Ishikawa (cell line): ENCODE data around the gene BEND7.

Experiments
- CEBPB ChIP-seq: IDR thresholded peaks from 2 replicates; pipeline ENCODE4 v1.6.1; 2012
- CREB1 ChIP-seq: IDR thresholded peaks from 2 replicates; pipeline ENCODE4 v1.6.1; 2012; ENCODE audit warnings: low read depth
- EGR1 ChIP-seq: IDR thresholded peaks from 2 replicates; pipeline ENCODE4 v1.6.1; 2012
- EP300 ChIP-seq: IDR thresholded peaks from 2 replicates; pipeline ENCODE4 v1.6.1; 2012; ENCODE audit warnings: borderline replicate concordance
- FOXM1 ChIP-seq: IDR thresholded peaks from 2 replicates; pipeline ENCODE4 v1.6.1; 2012; ENCODE audit warnings: low read depth, borderline replicate concordance
- NFIC ChIP-seq: IDR thresholded peaks from 2 replicates; pipeline ENCODE4 v1.6.1; 2012
- RAD21 ChIP-seq: IDR thresholded peaks from 2 replicates; pipeline ENCODE4 v1.6.1; 2012; ENCODE audit warnings: low read depth
- TAF1 ChIP-seq: IDR thresholded peaks from 2 replicates; pipeline ENCODE4 v1.6.1; 2012; ENCODE audit warnings: low read depth, mild to moderate bottlenecking
- TCF12 ChIP-seq: IDR thresholded peaks from 2 replicates; pipeline ENCODE4 v1.6.1; 2012; ENCODE audit warnings: low read depth
- TEAD4 ChIP-seq: IDR thresholded peaks from 2 replicates; pipeline ENCODE4 v1.6.1; 2012
- YY1 ChIP-seq: IDR thresholded peaks from 2 replicates; pipeline ENCODE4 v1.6.1; 2012; ENCODE audit warnings: low read depth
- ZBTB7A ChIP-seq: IDR thresholded peaks from 2 replicates; pipeline ENCODE4 v1.6.1; 2012; ENCODE audit warnings: low read depth
- TF ChIP-seq, protein P1 (sequence below): IDR thresholded peaks from 2 replicates; pipeline ENCODE4 v1.6.1; 2012
- TF ChIP-seq, protein P2 (sequence below): IDR thresholded peaks from 2 replicates; pipeline ENCODE4 v1.6.1; 2012
- TF ChIP-seq, protein P3 (sequence below): IDR thresholded peaks from 2 replicates; pipeline ENCODE4 v1.6.1; 2012; ENCODE audit warnings: low read depth, mild to moderate bottlenecking

The BEND7 gene

DNA sequence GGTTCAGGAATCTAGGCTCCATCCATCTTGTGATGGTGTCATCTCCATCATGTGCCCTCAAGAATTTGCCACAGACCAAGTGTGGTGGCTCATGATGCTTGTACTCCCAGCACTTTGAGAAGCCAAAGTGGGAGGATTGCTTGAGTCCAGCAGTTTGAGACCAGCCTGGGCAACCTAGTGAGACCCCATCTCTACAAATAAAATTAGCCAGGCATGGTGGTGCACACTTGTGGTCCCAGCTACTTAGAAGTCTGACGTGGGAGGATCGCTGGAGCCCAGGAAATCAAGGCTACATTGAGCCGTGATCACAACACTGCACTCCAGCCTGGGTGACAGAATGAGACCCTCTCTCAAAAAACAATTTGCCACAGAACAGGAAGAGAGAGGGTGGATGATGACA, 127.7 kb downstream of the BEND7 start:
- TF ChIP-seq TCF12, result no peak
- no peak for TF ChIP-seq RAD21
- TF ChIP-seq, protein P1, sequence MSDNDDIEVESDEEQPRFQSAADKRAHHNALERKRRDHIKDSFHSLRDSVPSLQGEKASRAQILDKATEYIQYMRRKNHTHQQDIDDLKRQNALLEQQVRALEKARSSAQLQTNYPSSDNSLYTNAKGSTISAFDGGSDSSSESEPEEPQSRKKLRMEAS, result no peak
- TF ChIP-seq, protein P2, sequence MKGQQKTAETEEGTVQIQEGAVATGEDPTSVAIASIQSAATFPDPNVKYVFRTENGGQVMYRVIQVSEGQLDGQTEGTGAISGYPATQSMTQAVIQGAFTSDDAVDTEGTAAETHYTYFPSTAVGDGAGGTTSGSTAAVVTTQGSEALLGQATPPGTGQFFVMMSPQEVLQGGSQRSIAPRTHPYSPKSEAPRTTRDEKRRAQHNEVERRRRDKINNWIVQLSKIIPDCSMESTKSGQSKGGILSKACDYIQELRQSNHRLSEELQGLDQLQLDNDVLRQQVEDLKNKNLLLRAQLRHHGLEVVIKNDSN, result no peak
- no peak for TF ChIP-seq TEAD4
- no peak for TF ChIP-seq EP300
- TF ChIP-seq, protein P3, sequence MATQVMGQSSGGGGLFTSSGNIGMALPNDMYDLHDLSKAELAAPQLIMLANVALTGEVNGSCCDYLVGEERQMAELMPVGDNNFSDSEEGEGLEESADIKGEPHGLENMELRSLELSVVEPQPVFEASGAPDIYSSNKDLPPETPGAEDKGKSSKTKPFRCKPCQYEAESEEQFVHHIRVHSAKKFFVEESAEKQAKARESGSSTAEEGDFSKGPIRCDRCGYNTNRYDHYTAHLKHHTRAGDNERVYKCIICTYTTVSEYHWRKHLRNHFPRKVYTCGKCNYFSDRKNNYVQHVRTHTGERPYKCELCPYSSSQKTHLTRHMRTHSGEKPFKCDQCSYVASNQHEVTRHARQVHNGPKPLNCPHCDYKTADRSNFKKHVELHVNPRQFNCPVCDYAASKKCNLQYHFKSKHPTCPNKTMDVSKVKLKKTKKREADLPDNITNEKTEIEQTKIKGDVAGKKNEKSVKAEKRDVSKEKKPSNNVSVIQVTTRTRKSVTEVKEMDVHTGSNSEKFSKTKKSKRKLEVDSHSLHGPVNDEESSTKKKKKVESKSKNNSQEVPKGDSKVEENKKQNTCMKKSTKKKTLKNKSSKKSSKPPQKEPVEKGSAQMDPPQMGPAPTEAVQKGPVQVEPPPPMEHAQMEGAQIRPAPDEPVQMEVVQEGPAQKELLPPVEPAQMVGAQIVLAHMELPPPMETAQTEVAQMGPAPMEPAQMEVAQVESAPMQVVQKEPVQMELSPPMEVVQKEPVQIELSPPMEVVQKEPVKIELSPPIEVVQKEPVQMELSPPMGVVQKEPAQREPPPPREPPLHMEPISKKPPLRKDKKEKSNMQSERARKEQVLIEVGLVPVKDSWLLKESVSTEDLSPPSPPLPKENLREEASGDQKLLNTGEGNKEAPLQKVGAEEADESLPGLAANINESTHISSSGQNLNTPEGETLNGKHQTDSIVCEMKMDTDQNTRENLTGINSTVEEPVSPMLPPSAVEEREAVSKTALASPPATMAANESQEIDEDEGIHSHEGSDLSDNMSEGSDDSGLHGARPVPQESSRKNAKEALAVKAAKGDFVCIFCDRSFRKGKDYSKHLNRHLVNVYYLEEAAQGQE, result no peak
- TF ChIP-seq CEBPB, result no peak
- no peak for TF ChIP-seq NFIC
- TF ChIP-seq ZBTB7A, result no peak
- no peak for TF ChIP-seq FOXM1
- TF ChIP-seq EGR1, result no peak
- TF ChIP-seq YY1, result no peak

DNA sequence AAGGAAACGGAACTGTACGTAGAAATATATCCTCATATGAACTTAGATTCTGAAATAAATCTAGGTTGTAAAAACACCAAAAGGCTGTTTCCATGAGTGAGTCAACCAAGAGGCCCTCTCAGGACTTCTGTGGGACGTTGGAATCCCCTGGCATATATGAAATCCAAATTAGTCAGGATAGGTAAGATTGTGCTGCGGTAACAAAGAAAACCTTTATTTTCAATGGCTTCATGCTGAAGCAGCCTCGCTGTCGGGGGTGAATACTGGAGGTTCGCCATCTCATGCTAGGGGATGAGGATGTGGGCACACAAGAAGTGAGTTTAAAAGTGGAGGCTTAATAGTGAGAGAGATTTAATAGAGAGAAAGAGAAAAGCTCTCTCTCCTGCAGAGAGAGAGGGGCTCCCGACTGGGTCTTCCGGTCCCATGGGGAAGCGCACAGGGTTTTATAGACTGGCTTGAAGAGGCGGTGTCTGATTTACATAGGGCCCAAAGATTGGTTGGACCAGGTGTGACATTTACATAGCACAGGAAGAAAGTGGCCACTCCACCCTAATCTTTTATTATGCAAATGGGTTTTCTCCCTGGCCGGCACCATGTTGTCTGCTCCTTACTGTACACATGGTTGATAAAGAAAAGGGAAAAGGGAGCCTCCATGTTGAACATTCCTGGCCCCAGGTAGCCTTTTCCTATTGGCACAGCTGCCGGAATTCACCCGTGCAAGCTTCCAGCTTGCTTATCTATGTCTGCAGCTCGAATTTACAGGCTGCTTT, 128.4 kb downstream of the BEND7 start:
- TF ChIP-seq ZBTB7A (no peak), RAD21 (no peak), TCF12 (no peak), EP300 (no peak), CREB1 (no peak), TAF1 (no peak), TEAD4 (no peak), FOXM1 (no peak), EGR1 (no peak), CEBPB (no peak), NFIC (no peak), YY1 (no peak)
- TF ChIP-seq, protein P1, result no peak
- TF ChIP-seq, protein P3, result no peak
- TF ChIP-seq, protein P2, result no peak

DNA sequence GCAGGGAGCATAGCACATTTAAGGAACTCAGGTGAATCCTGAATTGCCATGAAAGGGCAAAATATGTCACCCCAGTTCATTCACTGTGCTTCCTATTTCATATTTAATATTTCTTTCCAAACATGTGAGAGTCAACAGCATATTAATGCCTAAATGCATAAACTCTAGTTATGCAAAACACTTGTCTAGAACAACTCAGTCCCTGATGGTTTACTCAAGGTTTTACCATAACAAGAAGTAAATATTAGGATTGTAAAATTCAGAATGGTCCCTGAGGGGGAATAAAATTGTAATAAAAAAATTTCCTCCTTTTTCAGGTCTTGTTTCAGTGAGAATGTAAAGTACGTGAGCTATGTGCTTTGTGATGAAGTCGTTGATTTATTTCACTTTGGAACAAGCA, 129.1 kb downstream of the BEND7 start:
- TF ChIP-seq CREB1 (no peak), TCF12 (no peak), TEAD4 (no peak), CEBPB (no peak), RAD21 (no peak), NFIC (no peak), TAF1 (no peak), ZBTB7A (no peak), YY1 (no peak), EGR1 (no peak), FOXM1 (no peak), EP300 (no peak)
- TF ChIP-seq, protein P2, result no peak
- TF ChIP-seq, protein P3, result no peak
- TF ChIP-seq, protein P1, result no peak
